Bone marrow (tissue), 2 donors: ENCODE measurements around the gene TSPAN31.

Experiments
- DNase-seq, 2 donors: peaks; one replicate each; lab custom pipeline; 2025; lab: John Stamatoyannopoulos, UW

Gene TSPAN31

GRCh38 chr12:57752668-57753000 lies 7.8 kb downstream of the TSPAN31 start:
- DNase-seq = no peak

- no peak for DNase-seq
These were observed 9.0 kb downstream of the TSPAN31 start for GRCh38 chr12:57753756-57754337.

- DNase-seq = no peak
These were observed 9.8 kb downstream of the TSPAN31 start, which contains the start of gene MARCHF9 for GRCh38 chr12:57754411-57755193. MARCHF9 (plus strand) TSS chr12:57755103; CDS start chr12:57755529, 426 bp downstream.

- no peak for DNase-seq
These were observed 10.3 kb downstream of the TSPAN31 start for GRCh38 chr12:57755194-57755453.

GRCh38 chr12:57755454-57756372 lies 10.9 kb downstream of the TSPAN31 start:
- DNase-seq = no peak

GRCh38 chr12:57756406-57757341 lies 11.8 kb downstream of the TSPAN31 start:
- peak in 1 of 2 donors; percentile 24 for DNase-seq

- no peak for DNase-seq
These were observed 12.9 kb downstream of the TSPAN31 start for GRCh38 chr12:57757771-57758170.

GRCh38 chr12:57758552-57759359 lies 13.9 kb downstream of the TSPAN31 start:
- no peak for DNase-seq

- DNase-seq = no peak
These were observed 14.6 kb downstream of the TSPAN31 start for GRCh38 chr12:57759360-57759980.

- no peak for DNase-seq
These were observed 15.6 kb downstream of the TSPAN31 start for GRCh38 chr12:57760347-57760982.

GRCh38 chr12:57761391-57761998 lies 16.7 kb downstream of the TSPAN31 start:
- DNase-seq = no peak

GRCh38 chr12:57762463-57762862 lies 17.6 kb downstream of the TSPAN31 start:
- no peak for DNase-seq

- DNase-seq = no peak
These were observed 19.2 kb downstream of the TSPAN31 start for GRCh38 chr12:57763881-57764661.

- no peak for DNase-seq
These were observed 19.8 kb downstream of the TSPAN31 start for GRCh38 chr12:57764662-57765002.

GRCh38 chr12:57765003-57765697 lies 20.3 kb downstream of the TSPAN31 start:
- peak in 1 of 2 donors; percentile 19 for DNase-seq

- DNase-seq = no peak
These were observed 21.0 kb downstream of the TSPAN31 start for GRCh38 chr12:57765698-57766463.
